ENCODE measurements around the gene ARF6. TPM values are rescaled to one million over a fixed set of nuclear protein-coding genes. Genes with fewer than 3 reads are reported as not detected.

The ARF6 gene
- polyA plus RNA-seq, 2 of the 4 experiments (the other 2 are of a cell fraction) = 33.3 to 54.8 TPM

DNA sequence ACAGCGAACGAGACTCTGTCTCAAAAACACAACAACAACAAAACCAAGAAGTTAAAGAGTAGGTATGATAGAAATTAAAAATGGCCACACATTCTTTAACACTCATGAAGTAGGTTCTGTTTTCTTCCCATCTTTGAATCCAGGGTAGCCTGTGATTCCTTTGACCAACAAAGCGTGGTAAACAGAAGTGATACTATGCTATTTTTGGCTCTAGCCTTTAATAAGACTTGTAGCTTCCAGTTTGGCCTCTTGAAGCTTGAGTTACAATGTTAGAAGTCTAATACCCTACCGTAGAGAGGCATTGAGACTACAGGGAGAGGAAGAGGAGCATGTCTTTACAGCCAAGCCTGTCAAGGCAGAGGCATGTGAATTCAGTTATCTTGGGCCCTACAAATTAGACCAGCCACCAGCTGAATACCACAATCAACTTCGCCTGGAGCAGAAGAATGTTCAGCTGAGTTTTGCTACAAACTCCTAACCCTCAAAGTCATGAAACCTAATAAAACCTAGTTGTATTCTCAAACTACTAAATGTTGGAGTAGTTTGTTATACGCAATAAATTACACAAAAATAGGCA, 35.4 kb upstream of the ARF6 start:
- TF ChIP-seq FOSL2 (IDR thresholded peaks at IDR 0.05) (no peak), FOSL2 (CRISPR knock-in tag; IDR thresholded peaks at IDR 0.05) (no peak), JUNB (IDR thresholded peaks at IDR 0.05) (no peak), NFE2L2 (conservative IDR thresholded peaks at IDR 0.05; ENCODE audit: low read length) (no peak), HEYL (CRISPR knock-in tag; IDR thresholded peaks at IDR 0.05) (no peak), KDM1A (IDR thresholded peaks at IDR 0.05; ENCODE audit: low read depth) (no peak), FOSB (CRISPR knock-in tag; IDR thresholded peaks at IDR 0.05) (no peak), EHF (CRISPR knock-in tag; IDR thresholded peaks at IDR 0.05) (no peak), BHLHE40 (IDR thresholded peaks at IDR 0.05; ENCODE audit: low read depth, low read length) (no peak)
- TF ChIP-seq, protein P1, sequence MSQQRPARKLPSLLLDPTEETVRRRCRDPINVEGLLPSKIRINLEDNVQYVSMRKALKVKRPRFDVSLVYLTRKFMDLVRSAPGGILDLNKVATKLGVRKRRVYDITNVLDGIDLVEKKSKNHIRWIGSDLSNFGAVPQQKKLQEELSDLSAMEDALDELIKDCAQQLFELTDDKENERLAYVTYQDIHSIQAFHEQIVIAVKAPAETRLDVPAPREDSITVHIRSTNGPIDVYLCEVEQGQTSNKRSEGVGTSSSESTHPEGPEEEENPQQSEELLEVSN (IDR thresholded peaks at IDR 0.05; ENCODE audit: borderline replicate concordance, low read depth) = no peak
- TF ChIP-seq, protein P2, sequence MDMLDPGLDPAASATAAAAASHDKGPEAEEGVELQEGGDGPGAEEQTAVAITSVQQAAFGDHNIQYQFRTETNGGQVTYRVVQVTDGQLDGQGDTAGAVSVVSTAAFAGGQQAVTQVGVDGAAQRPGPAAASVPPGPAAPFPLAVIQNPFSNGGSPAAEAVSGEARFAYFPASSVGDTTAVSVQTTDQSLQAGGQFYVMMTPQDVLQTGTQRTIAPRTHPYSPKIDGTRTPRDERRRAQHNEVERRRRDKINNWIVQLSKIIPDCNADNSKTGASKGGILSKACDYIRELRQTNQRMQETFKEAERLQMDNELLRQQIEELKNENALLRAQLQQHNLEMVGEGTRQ (IDR thresholded peaks at IDR 0.05) = no peak
- WGBS (ENCODE audit: missing lambda C conversion rate) = 83% methylated on average over 6 of the region's 6 CpGs

DNA sequence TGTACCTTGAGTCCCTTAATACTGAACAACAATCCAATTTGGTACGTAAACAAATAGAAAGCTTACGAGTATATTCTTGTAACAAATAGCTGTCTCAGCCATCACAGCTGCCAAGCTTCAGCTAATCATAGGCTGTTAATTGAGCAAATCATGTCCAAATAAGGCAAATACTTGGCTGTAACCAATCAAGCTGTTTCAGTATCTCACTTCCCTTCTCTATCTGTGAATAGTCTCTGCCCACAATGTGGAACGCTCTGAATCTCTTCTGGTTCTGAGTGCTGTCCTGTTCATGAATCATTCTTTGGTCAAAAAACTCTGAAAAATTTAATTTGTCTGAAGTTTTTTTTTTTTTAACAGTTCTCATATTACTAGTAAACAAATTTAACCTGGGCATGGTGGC, 34.5 kb upstream of the ARF6 start:
- 96% methylated on average over 3 of the region's 3 CpGs for WGBS (ENCODE audit: missing lambda C conversion rate)
- Histone ChIP-seq H3K4me2 (no peak overlapping the region), H3K4me3 (no peak overlapping the region), H3K27ac (no peak overlapping the region), H3K9me3 (no peaks in the 10 kb centered on the region), H3K4me1 (peaks cover 9% of the 10 kb centered on the region; the same call in 2 of the 3 replicates)
- ChIA-PET POLR2A (interaction anchor here (0.7 kb wide), 1 partner anchor 161 kb away, joined by 10 read pairs; no protein-coding TSS in a partner anchor), CTCF (interaction anchor here (0.6 to 1.2 kb wide), 4 partner anchors 10 to 352 kb away, joined by 3 to 4 read pairs (median 3); no protein-coding TSS in a partner anchor)
- TF ChIP-seq FOSB (CRISPR knock-in tag; IDR thresholded peaks at IDR 0.05) (no peak), JUNB (IDR thresholded peaks at IDR 0.05) (no peak), CHD2 (IDR thresholded peaks at IDR 0.05; ENCODE audit: low read length, partially characterized antibody) (no peak), NR3C1 (IDR thresholded peaks at IDR 0.05) (no peak), FOXS1 (CRISPR knock-in tag; IDR thresholded peaks at IDR 0.05) (no peak), ZFP36 (IDR thresholded peaks at IDR 0.05; ENCODE audit: borderline replicate concordance, partially characterized antibody) (no peak), PHF8 (IDR thresholded peaks at IDR 0.05; ENCODE audit: borderline replicate concordance, low read depth) (no peak), ESRRA (IDR thresholded peaks at IDR 0.05; ENCODE audit: borderline replicate concordance, low read length) (no peak), FOSL2 (IDR thresholded peaks at IDR 0.05) (no peak), FOSL2 (CRISPR knock-in tag; IDR thresholded peaks at IDR 0.05) (no peak), ZSCAN20 (CRISPR knock-in tag; IDR thresholded peaks at IDR 0.05) (no peak), POLR2A (IDR thresholded peaks at IDR 0.05; ENCODE audit: low read length) (no peak), POLR2AphosphoS2 (conservative IDR thresholded peaks at IDR 0.05; ENCODE audit: low read length) (no peak), RCOR1 (IDR thresholded peaks at IDR 0.05; ENCODE audit: low read depth, low read length) (no peak), JUN (IDR thresholded peaks at IDR 0.05) (no peak), CEBPB (IDR thresholded peaks at IDR 0.05) (no peak)
- TF ChIP-seq, protein P3, sequence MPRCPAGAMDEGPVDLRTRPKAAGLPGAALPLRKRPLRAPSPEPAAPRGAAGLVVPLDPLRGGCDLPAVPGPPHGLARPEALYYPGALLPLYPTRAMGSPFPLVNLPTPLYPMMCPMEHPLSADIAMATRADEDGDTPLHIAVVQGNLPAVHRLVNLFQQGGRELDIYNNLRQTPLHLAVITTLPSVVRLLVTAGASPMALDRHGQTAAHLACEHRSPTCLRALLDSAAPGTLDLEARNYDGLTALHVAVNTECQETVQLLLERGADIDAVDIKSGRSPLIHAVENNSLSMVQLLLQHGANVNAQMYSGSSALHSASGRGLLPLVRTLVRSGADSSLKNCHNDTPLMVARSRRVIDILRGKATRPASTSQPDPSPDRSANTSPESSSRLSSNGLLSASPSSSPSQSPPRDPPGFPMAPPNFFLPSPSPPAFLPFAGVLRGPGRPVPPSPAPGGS (IDR thresholded peaks at IDR 0.05) = no peak
- TF ChIP-seq, protein P4, sequence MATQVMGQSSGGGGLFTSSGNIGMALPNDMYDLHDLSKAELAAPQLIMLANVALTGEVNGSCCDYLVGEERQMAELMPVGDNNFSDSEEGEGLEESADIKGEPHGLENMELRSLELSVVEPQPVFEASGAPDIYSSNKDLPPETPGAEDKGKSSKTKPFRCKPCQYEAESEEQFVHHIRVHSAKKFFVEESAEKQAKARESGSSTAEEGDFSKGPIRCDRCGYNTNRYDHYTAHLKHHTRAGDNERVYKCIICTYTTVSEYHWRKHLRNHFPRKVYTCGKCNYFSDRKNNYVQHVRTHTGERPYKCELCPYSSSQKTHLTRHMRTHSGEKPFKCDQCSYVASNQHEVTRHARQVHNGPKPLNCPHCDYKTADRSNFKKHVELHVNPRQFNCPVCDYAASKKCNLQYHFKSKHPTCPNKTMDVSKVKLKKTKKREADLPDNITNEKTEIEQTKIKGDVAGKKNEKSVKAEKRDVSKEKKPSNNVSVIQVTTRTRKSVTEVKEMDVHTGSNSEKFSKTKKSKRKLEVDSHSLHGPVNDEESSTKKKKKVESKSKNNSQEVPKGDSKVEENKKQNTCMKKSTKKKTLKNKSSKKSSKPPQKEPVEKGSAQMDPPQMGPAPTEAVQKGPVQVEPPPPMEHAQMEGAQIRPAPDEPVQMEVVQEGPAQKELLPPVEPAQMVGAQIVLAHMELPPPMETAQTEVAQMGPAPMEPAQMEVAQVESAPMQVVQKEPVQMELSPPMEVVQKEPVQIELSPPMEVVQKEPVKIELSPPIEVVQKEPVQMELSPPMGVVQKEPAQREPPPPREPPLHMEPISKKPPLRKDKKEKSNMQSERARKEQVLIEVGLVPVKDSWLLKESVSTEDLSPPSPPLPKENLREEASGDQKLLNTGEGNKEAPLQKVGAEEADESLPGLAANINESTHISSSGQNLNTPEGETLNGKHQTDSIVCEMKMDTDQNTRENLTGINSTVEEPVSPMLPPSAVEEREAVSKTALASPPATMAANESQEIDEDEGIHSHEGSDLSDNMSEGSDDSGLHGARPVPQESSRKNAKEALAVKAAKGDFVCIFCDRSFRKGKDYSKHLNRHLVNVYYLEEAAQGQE (IDR thresholded peaks at IDR 0.05) = no peak
- TF ChIP-seq, protein P1 (IDR thresholded peaks at IDR 0.05; ENCODE audit: borderline replicate concordance, low read depth) = no peak
- TF ChIP-seq, protein P5, sequence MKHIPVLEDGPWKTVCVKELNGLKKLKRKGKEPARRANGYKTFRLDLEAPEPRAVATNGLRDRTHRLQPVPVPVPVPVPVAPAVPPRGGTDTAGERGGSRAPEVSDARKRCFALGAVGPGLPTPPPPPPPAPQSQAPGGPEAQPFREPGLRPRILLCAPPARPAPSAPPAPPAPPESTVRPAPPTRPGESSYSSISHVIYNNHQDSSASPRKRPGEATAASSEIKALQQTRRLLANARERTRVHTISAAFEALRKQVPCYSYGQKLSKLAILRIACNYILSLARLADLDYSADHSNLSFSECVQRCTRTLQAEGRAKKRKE (CRISPR knock-in tag; IDR thresholded peaks at IDR 0.05; ENCODE audit: low read depth) = no peak
- TF ChIP-seq, protein P6, sequence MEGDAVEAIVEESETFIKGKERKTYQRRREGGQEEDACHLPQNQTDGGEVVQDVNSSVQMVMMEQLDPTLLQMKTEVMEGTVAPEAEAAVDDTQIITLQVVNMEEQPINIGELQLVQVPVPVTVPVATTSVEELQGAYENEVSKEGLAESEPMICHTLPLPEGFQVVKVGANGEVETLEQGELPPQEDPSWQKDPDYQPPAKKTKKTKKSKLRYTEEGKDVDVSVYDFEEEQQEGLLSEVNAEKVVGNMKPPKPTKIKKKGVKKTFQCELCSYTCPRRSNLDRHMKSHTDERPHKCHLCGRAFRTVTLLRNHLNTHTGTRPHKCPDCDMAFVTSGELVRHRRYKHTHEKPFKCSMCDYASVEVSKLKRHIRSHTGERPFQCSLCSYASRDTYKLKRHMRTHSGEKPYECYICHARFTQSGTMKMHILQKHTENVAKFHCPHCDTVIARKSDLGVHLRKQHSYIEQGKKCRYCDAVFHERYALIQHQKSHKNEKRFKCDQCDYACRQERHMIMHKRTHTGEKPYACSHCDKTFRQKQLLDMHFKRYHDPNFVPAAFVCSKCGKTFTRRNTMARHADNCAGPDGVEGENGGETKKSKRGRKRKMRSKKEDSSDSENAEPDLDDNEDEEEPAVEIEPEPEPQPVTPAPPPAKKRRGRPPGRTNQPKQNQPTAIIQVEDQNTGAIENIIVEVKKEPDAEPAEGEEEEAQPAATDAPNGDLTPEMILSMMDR (IDR thresholded peaks at IDR 0.05) = no peak
- FAIRE-seq (no peak), DNase-seq (ENCODE audit: low read depth in 1 of 2, low spot score in 1 of 2) (no peak), ATAC-seq (no peak)

More for the DNA sequence above, 35.4 kb upstream of the ARF6 start:
- ATAC-seq (no peak), DNase-seq (ENCODE audit: low read depth in 1 of 2, low spot score in 1 of 2) (no peak), FAIRE-seq (no peak)
- Histone ChIP-seq H3K27ac (no peak overlapping the region), H3K4me3 (no peak overlapping the region), H3K4me2 (no peak overlapping the region), H3K9me3 (no peaks in the 10 kb centered on the region), H3K4me1 (peaks cover 9% of the 10 kb centered on the region; the same call in 2 of the 3 replicates)
- CTCF ChIA-PET = interaction anchor here (0.7 to 1.2 kb wide), 4 partner anchors 11 to 247 kb away, joined by 3 to 7 read pairs (median 4); no protein-coding TSS in a partner anchor
- POLR2A ChIA-PET = interaction anchor here (0.7 kb wide), 1 partner anchor 162 kb away, joined by 10 read pairs; no protein-coding TSS in a partner anchor

Measured in A549 (cell line).